ENCODE data around the gene NABP1. TPM values are rescaled to one million over a fixed set of nuclear protein-coding genes. Genes with fewer than 3 reads are reported as not detected.

NABP1 gene
- polyA plus RNA-seq, 1 donor from 2014 or later = 1.5 TPM

DNA sequence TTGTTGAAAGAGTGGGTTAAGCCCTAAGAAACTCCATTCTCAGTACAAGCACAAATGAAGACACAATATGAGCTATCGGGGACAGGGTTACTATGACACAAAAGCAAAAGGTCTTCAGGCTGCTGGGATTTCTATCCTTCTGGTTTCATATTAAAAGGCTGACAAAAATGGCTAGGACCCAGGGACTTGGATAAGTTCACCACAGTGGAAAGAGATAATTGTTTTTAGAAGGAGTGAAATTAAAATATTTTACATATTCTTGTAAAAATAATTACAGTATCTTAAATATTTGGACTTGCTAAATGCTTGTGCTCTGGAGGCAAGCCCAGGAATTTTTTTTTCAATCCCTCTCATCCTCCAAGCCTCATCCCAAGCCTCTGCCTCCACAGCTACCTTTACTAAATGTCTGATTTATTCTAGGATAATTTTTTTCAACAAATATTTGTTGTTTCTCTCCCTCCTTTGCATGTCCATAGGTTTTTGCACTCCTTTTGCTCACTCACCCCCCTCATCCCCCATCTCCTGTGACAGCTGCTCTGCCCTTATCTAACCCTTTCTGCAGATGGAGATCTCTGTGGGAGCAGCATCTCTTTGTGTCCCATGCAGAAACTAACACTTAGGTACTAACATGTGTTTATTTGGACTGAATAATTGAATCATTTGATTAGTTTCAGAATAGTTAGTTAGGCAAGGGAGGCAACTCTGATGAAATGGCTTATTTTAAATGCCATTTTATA, 47.8 kb upstream of the NABP1 start:
- H3K27ac ChIP-seq (ENCODE audit: low read length) = no peak overlapping the region
- H3K27me3 ChIP-seq (ENCODE audit: insufficient read depth, low read depth, low read length) = no peaks in the 10 kb centered on the region
- no peak overlapping the region for H3K4me2 ChIP-seq (ENCODE audit: low read length)

DNA sequence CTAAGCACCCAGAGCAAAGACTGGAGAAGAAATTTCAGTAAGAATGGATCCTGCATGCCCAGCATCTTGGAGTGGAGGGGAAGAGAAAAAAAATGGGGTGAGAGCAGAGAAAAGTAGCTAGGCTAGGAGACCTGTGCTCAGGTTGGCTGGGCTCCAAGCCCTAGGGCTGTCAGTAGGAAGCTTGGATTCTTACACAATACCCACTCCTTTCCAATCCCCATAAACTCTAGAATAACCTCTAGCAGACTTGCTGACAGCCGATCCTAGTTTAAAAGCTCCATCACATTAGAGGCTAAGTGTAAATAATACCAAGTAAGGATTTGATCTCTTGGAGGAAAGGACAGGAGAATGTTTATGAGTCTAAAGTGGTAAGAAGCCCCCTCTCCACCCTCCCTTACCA, 46.2 kb upstream of the NABP1 start:
- Histone ChIP-seq H3K79me2 (replicated peaks; ENCODE audit: insufficient read depth, low read length) (no peaks in the 10 kb centered on the region), H2AFZ (ENCODE audit: low read depth, low read length) (no peak overlapping the region), H3K9me2 (ENCODE audit: insufficient read depth, low read length) (no peaks in the 10 kb centered on the region), H3K4me2 (ENCODE audit: low read length) (no peak overlapping the region), H3K4me3 (ENCODE audit: low read length) (no peak overlapping the region), H3K36me3 (ENCODE audit: insufficient read depth, low read length) (no peaks in the 10 kb centered on the region), H3K9ac (ENCODE audit: low read length) (no peak overlapping the region), H3K27ac (ENCODE audit: low read length) (no peak overlapping the region), H3K27me3 (ENCODE audit: insufficient read depth, low read depth, low read length) (no peaks in the 10 kb centered on the region), H3F3A (ENCODE audit: insufficient read depth, low read length, poor library complexity, severe bottlenecking) (no peaks in the 10 kb centered on the region), H4K20me1 (ENCODE audit: insufficient read depth) (no peaks in the 10 kb centered on the region), H3K9me3 (ENCODE audit: low read length) (no peaks in the 10 kb centered on the region)
- TF ChIP-seq TAF1 (IDR thresholded peaks at IDR 0.05; ENCODE audit: low read depth) = no peak
- TF ChIP-seq, protein P1, sequence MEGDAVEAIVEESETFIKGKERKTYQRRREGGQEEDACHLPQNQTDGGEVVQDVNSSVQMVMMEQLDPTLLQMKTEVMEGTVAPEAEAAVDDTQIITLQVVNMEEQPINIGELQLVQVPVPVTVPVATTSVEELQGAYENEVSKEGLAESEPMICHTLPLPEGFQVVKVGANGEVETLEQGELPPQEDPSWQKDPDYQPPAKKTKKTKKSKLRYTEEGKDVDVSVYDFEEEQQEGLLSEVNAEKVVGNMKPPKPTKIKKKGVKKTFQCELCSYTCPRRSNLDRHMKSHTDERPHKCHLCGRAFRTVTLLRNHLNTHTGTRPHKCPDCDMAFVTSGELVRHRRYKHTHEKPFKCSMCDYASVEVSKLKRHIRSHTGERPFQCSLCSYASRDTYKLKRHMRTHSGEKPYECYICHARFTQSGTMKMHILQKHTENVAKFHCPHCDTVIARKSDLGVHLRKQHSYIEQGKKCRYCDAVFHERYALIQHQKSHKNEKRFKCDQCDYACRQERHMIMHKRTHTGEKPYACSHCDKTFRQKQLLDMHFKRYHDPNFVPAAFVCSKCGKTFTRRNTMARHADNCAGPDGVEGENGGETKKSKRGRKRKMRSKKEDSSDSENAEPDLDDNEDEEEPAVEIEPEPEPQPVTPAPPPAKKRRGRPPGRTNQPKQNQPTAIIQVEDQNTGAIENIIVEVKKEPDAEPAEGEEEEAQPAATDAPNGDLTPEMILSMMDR (IDR thresholded peaks at IDR 0.05; ENCODE audit: poor library complexity, severe bottlenecking) = no peak
- TF ChIP-seq RAD21 (conservative IDR thresholded peaks at IDR 0.05) = no peak
- no peak for TF ChIP-seq EZH2 (IDR thresholded peaks at IDR 0.05; ENCODE audit: borderline replicate concordance, insufficient read depth, low read length, poor library complexity, severe bottlenecking)
- TF ChIP-seq MXI1 (conservative IDR thresholded peaks at IDR 0.05; ENCODE audit: poor library complexity, severe bottlenecking) = no peak
- TF ChIP-seq EP300 (conservative IDR thresholded peaks at IDR 0.05; ENCODE audit: poor library complexity, severe bottlenecking) = no peak

More for the DNA sequence above, 47.8 kb upstream of the NABP1 start:
- Histone ChIP-seq H3K9me3 (ENCODE audit: low read length) (no peaks in the 10 kb centered on the region), H3K9ac (ENCODE audit: low read length) (no peak overlapping the region), H3F3A (ENCODE audit: insufficient read depth, low read length, poor library complexity, severe bottlenecking) (no peaks in the 10 kb centered on the region), H3K4me3 (ENCODE audit: low read length) (no peak overlapping the region), H3K36me3 (ENCODE audit: insufficient read depth, low read length) (no peaks in the 10 kb centered on the region), H4K20me1 (ENCODE audit: insufficient read depth) (no peaks in the 10 kb centered on the region), H2AFZ (ENCODE audit: low read depth, low read length) (no peak overlapping the region), H3K9me2 (ENCODE audit: insufficient read depth, low read length) (no peaks in the 10 kb centered on the region), H3K79me2 (replicated peaks; ENCODE audit: insufficient read depth, low read length) (no peaks in the 10 kb centered on the region)
- TF ChIP-seq RAD21 (conservative IDR thresholded peaks at IDR 0.05) (no peak), POLR2AphosphoS5 (IDR thresholded peaks at IDR 0.05) (no peak), TAF1 (IDR thresholded peaks at IDR 0.05; ENCODE audit: low read depth) (no peak), EZH2 (IDR thresholded peaks at IDR 0.05; ENCODE audit: borderline replicate concordance, insufficient read depth, low read length, poor library complexity, severe bottlenecking) (no peak)

GRCh38 chr2:191632426-191632825, 45.5 kb upstream of the NABP1 start:
- Histone ChIP-seq H3K4me2 (ENCODE audit: low read length) (no peak overlapping the region), H3K79me2 (replicated peaks; ENCODE audit: insufficient read depth, low read length) (no peaks in the 10 kb centered on the region), H3F3A (ENCODE audit: insufficient read depth, low read length, poor library complexity, severe bottlenecking) (no peaks in the 10 kb centered on the region), H3K27ac (ENCODE audit: low read length) (no peak overlapping the region), H3K36me3 (ENCODE audit: insufficient read depth, low read length) (no peaks in the 10 kb centered on the region), H3K27me3 (ENCODE audit: insufficient read depth, low read depth, low read length) (no peaks in the 10 kb centered on the region), H4K20me1 (ENCODE audit: insufficient read depth) (no peaks in the 10 kb centered on the region), H3K9me2 (ENCODE audit: insufficient read depth, low read length) (no peaks in the 10 kb centered on the region), H2AFZ (ENCODE audit: low read depth, low read length) (no peak overlapping the region), H3K9ac (ENCODE audit: low read length) (no peak overlapping the region), H3K4me3 (ENCODE audit: low read length) (no peak overlapping the region), H3K9me3 (ENCODE audit: low read length) (no peaks in the 10 kb centered on the region)
- TF ChIP-seq EZH2 (IDR thresholded peaks at IDR 0.05; ENCODE audit: borderline replicate concordance, insufficient read depth, low read length, poor library complexity, severe bottlenecking) (no peak), SMC3 (conservative IDR thresholded peaks at IDR 0.05; ENCODE audit: poor library complexity) (no peak), RAD21 (conservative IDR thresholded peaks at IDR 0.05) (no peak), REST (IDR thresholded peaks at IDR 0.05; ENCODE audit: borderline replicate concordance) (no peak), EP300 (conservative IDR thresholded peaks at IDR 0.05; ENCODE audit: poor library complexity, severe bottlenecking) (no peak), MXI1 (conservative IDR thresholded peaks at IDR 0.05; ENCODE audit: poor library complexity, severe bottlenecking) (no peak), TAF1 (IDR thresholded peaks at IDR 0.05; ENCODE audit: low read depth) (no peak), POLR2AphosphoS5 (IDR thresholded peaks at IDR 0.05) (no peak)
- TF ChIP-seq, protein P1 (IDR thresholded peaks at IDR 0.05; ENCODE audit: poor library complexity, severe bottlenecking) = no peak

Measured in neural cell (in vitro differentiated cells).